Prostate gland (tissue), 2 donors: ENCODE results near the gene AFAP1.

ENCODE experiments used
- POLR2A ChIP-seq: fragments of 450-650 bp; IDR thresholded peaks from one replicate; pipeline ENCODE4 v1.6.1; 2016; ENCODE audit warnings: antibody characterized with exemption, mild to moderate bottlenecking
- POLR2AphosphoS5 ChIP-seq: sonication (generic); formaldehyde crosslinking; IDR thresholded peaks from one replicate; pipeline ENCODE4 v1.6.1; 2017; ENCODE audit warnings: antibody characterized with exemption
- TF ChIP-seq, protein P1 (sequence below), 4 experiments: fragments of 200-600 bp in 2 of 4; fragments of 450-650 bp in 2 of 4; sonication (generic) in 2 of 4; IDR thresholded peaks; 1 replicate in 3 of 4; 2 replicates in 1 of 4; pipeline ENCODE4 v1.5.1; 2016 to 2019; ENCODE audit warnings: antibody characterized with exemption in 4 of 4, mild to moderate bottlenecking in 2 of 4, moderate library complexity in 2 of 4

DNA sequence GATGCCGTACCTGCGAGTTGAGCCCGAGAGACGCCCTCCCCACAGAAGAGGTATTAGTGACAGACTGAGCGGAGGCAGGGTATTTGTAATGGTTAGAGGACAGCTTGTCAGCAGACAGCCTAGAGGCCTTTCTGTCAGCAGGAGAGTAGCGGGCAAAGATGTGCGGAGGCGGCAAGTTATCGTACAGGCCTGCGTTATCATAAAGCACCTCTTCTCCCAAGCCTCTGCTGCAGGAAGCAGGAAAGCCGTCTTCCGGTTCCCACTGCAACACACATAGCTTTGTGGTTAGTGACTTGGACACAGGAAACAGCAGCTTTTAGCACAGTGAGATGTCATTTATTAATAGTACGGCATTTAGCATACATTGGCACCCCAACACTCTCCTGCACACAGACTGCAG lies 158.3 kb downstream of the AFAP1 start:
- TF ChIP-seq, protein P1, sequence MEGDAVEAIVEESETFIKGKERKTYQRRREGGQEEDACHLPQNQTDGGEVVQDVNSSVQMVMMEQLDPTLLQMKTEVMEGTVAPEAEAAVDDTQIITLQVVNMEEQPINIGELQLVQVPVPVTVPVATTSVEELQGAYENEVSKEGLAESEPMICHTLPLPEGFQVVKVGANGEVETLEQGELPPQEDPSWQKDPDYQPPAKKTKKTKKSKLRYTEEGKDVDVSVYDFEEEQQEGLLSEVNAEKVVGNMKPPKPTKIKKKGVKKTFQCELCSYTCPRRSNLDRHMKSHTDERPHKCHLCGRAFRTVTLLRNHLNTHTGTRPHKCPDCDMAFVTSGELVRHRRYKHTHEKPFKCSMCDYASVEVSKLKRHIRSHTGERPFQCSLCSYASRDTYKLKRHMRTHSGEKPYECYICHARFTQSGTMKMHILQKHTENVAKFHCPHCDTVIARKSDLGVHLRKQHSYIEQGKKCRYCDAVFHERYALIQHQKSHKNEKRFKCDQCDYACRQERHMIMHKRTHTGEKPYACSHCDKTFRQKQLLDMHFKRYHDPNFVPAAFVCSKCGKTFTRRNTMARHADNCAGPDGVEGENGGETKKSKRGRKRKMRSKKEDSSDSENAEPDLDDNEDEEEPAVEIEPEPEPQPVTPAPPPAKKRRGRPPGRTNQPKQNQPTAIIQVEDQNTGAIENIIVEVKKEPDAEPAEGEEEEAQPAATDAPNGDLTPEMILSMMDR (IDR thresholded peaks at IDR 0.05) = no peak
- no peak for TF ChIP-seq POLR2A
- TF ChIP-seq POLR2AphosphoS5 = no peak
